ENCODE data around the gene SREBF2. TPM values are rescaled to one million over a fixed set of nuclear protein-coding genes. Genes with fewer than 3 reads are reported as not detected.

Gene SREBF2
- total and polyA plus RNA-seq, 2 donors (not counting 1 experiment from before 2014, with no cell fraction given): 116 to 287 TPM

DNA sequence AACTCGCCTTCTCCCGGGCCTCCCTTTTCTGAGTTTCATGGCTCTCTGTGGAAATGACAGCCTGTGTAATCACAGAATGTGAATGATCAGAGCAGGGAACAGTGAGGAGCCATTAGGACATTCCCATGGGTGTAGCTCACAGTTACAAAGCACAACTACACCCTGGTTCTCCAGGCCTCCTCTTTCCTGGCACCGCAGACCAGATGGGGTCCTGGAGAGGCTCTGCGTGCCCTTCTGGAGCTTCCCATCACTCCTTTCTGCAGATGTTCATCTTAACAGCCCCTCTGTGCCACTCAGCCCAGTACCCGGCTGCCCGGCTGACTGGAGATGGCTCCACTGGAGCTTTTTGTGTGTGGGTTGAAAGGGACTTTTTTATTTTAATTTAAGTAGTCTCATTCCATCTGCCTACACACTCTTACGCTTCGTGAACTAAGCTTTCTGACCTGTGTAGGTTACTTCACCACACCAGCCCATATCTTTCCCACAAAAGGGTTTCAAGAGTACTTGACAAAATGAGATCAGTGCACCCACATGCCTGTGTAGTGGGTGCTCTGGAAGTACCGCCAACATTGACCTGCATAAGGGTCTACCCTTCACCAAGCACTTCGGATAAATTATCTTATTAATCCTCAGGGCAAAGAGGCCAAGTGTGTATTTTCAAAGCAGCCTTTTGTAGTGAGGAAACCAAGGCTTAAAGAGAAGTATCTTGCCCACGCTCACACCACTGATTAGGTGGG lies 29.8 kb downstream of the SREBF2 start:
- POLR2A ChIA-PET: interaction anchor here (0.5 to 3.0 kb wide), 16 partner anchors 9 to 645 kb away, joined by 3 to 20 read pairs (median 4); partner anchors contain the start of genes CCDC134, SREBF2 and TNFRSF13C
- H3K4me1 Mint-ChIP-seq: peaks cover 78% of the 10 kb centered on the region
- Histone ChIP-seq H3K4me1 (ENCODE audit: control insufficient read depth in 2 of 2, insufficient read depth in 2 of 2, low read length in 2 of 2) (peaks cover 73 to 87% of the 10 kb centered on the region in 2 donors), H3K27ac (ENCODE audit: low read length in 2 of 2) (peak overlapping the region; percentile 92 to 95), H3K9ac (ENCODE audit: low read length) (peak overlapping the region; percentile 53), H3K4me2 (replicated peaks; ENCODE audit: low read depth, low read length, poor library complexity, severe bottlenecking) (peak overlapping the region; percentile 72), H3K4me3 (ENCODE audit: control extremely low read depth in 1 of 5, extremely low read depth in 1 of 5, insufficient read depth in 1 of 5, low read depth in 2 of 5, low read length in 4 of 5) (peak overlapping the region in 4 of 5 experiments; percentile 0 to 29 (median 8)), H4K20me1 (ENCODE audit: control insufficient read depth, insufficient read depth, low read length, poor library complexity, severe bottlenecking) (peaks cover 19% of the 10 kb centered on the region), H2AFZ (ENCODE audit: insufficient read depth, low read depth, low read length, poor library complexity, severe bottlenecking) (peak overlapping the region; percentile 43), H3K27me3 (replicated peaks in 1 of 4; ENCODE audit: control extremely low read depth in 1 of 4, control insufficient read depth in 3 of 4, insufficient read depth in 4 of 4, low read length in 3 of 4) (no peaks in the 10 kb centered on the region), H3K36me3 (replicated peaks in 1 of 2; ENCODE audit: control extremely low read depth in 1 of 2, control insufficient read depth in 1 of 2, extremely low read depth in 1 of 2, insufficient read depth in 2 of 2, low read length in 1 of 2) (peaks cover under 1 to 11% of the 10 kb centered on the region in 2 experiments), H3K79me2 (ENCODE audit: control insufficient read depth, insufficient read depth, low read length) (peaks cover 75% of the 10 kb centered on the region), H3K9me3 (ENCODE audit: control extremely low read depth in 1 of 3, control insufficient read depth in 2 of 3, insufficient read depth in 1 of 3, low read length in 2 of 3) (no peaks in the 10 kb centered on the region)
- H3K27ac Mint-ChIP-seq: peak overlapping the region; percentile 95
- peak; percentile 61 for ATAC-seq (ENCODE audit: low read depth)
- H3K27me3 Mint-ChIP-seq: no peaks in the 10 kb centered on the region
- no peak for TF ChIP-seq EZH2 (IDR thresholded peaks at IDR 0.05; ENCODE audit: borderline replicate concordance, insufficient read depth, low read depth, low read length, poor library complexity, severe bottlenecking)
- TF ChIP-seq, protein P1, sequence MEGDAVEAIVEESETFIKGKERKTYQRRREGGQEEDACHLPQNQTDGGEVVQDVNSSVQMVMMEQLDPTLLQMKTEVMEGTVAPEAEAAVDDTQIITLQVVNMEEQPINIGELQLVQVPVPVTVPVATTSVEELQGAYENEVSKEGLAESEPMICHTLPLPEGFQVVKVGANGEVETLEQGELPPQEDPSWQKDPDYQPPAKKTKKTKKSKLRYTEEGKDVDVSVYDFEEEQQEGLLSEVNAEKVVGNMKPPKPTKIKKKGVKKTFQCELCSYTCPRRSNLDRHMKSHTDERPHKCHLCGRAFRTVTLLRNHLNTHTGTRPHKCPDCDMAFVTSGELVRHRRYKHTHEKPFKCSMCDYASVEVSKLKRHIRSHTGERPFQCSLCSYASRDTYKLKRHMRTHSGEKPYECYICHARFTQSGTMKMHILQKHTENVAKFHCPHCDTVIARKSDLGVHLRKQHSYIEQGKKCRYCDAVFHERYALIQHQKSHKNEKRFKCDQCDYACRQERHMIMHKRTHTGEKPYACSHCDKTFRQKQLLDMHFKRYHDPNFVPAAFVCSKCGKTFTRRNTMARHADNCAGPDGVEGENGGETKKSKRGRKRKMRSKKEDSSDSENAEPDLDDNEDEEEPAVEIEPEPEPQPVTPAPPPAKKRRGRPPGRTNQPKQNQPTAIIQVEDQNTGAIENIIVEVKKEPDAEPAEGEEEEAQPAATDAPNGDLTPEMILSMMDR (IDR thresholded peaks at IDR 0.05): no peak
- peak; percentile 61 for DNase-seq
- intact Hi-C loops (cut with micrococcal nuclease): loop anchor here (1.0 to 2.0 kb wide), 5 partner anchors 26 to 116 kb away; partner anchors contain the start of gene SREBF2
- H3K9me3 Mint-ChIP-seq (ENCODE audit: insufficient read depth): no peaks in the 10 kb centered on the region
- 10% methylated on average over 2 of the region's 11 CpGs for WGBS (ENCODE audit: insufficient coverage)
- peak overlapping the region; percentile 80 for H3K4me3 Mint-ChIP-seq
- CTCF ChIA-PET: interaction anchor here (0.6 to 3.1 kb wide), 16 partner anchors 9 to 165 kb away, joined by 3 to 23 read pairs (median 4); partner anchors contain the start of genes SMIM45, SREBF2 and TNFRSF13C
